Stomach (tissue), 9 donors: ENCODE data around the gene AP4M1. TPM values are rescaled to one million over a fixed set of nuclear protein-coding genes. Genes with fewer than 3 reads are reported as not detected.

Experiments used
- DNase-seq, 2 donors: peaks; one replicate each; pipeline versions ENCODE4 v3.0.0 to v3.0.0-alpha.2; 2013 to 2019
- H3K27ac ChIP-seq, 5 donors: fragments of 200-600 bp in 4 of 5; sonication (generic) in 4 of 5; one replicate each; pipeline ENCODE4 v1.5.1; 2013 to 2019; ENCODE audit warnings: mild to moderate bottlenecking in 1 of 5, moderate library complexity in 1 of 5
- H3K27me3 ChIP-seq, 3 donors: fragments of 200-600 bp; sonication (generic); one replicate each; pipeline ENCODE4 v1.5.1; 2017 to 2019; ENCODE audit warnings: mixed run types in 1 of 3
- H3K36me3 ChIP-seq, 4 donors: fragments of 200-600 bp; sonication (generic); 1 replicate in 3 of 4; 2 replicates in 1 of 4; pipeline ENCODE4 v1.5.1; 2016 to 2019
- H3K4me1 ChIP-seq, 4 donors: fragments of 200-600 bp; sonication (generic); one replicate each; pipeline ENCODE4 v1.5.1; 2016 to 2019
- H3K4me3 ChIP-seq, 4 donors: fragments of 200-600 bp; sonication (generic) in 3 of 4; one replicate each; pipeline ENCODE4 v1.5.1; 2016 to 2019; ENCODE audit warnings: mild to moderate bottlenecking in 1 of 4
- H3K9me3 ChIP-seq, 4 donors: fragments of 200-600 bp; sonication (generic); one replicate each; pipeline ENCODE4 v1.5.1; 2016 to 2019
- EP300 ChIP-seq: sonication (generic); formaldehyde crosslinking; IDR thresholded peaks from one replicate; pipeline ENCODE4 v1.6.1; 2017; ENCODE audit warnings: antibody characterized with exemption
- POLR2A ChIP-seq, 4 donors: fragments of 450-650 bp; IDR thresholded peaks; one replicate each; pipeline ENCODE4 v1.6.1; 2016; ENCODE audit warnings: antibody characterized with exemption in 4 of 4, control low read depth in 2 of 4, mild to moderate bottlenecking in 1 of 4, moderate library complexity in 1 of 4
- POLR2AphosphoS5 ChIP-seq, 3 donors: sonication (generic); formaldehyde crosslinking; IDR thresholded peaks; one replicate each; pipeline ENCODE4 v1.6.1; 2016; ENCODE audit warnings: antibody characterized with exemption in 3 of 3
- WGBS, 5 donors: extraction: QIAGEN DNeasy Blood & Tissue Kit in 3 of 5; methylation state at CpG; one replicate each; pipeline versions ENCODE4 v1.1.5 to v1.1.7; 2013 to 2018; 5-methylcytosine and 5-hydroxymethylcytosine counted together
- intact Hi-C: fragments of 100-400 bp; cut with DNase I; formaldehyde crosslinking; loops from one replicate; pipeline ENCODE4 v1.15.1; 2023; ENCODE audit warnings: low total_unique reads
- polyA plus RNA-seq, 3 donors: library from polyadenylated mRNA; stranded (reverse); fragments of 200-250 nt; gene quantifications; one replicate each; pipeline ENCODE4 v1.2.3, GENCODE V29; 2013
- total RNA-seq, 5 donors: library from RNA; depleted of rRNA; stranded (reverse); fragments of >200 nt; gene quantifications; one replicate each; pipeline versions ENCODE4 v1.1.0 to v1.2.3, GENCODE V29; 2014 to 2016
- TF ChIP-seq, protein P1 (sequence below), 7 experiments: fragments of 450-650 bp in 4 of 7; fragments of 200-600 bp in 3 of 7; sonication (generic) in 3 of 7; IDR thresholded peaks; one replicate each; pipeline ENCODE4 v1.5.1; 2016 to 2019; ENCODE audit warnings: antibody characterized with exemption in 7 of 7, control low read depth in 2 of 7, mild to moderate bottlenecking in 1 of 7
- donor health status: healthy with polysubstance abuse.
- donor health status: Bipolar disorder and iron deficiency.
- donor health status: healthy.

AP4M1 gene
- total and polyA plus RNA-seq, 8 donors: 8.4 to 103 (median 20.5) TPM

DNA sequence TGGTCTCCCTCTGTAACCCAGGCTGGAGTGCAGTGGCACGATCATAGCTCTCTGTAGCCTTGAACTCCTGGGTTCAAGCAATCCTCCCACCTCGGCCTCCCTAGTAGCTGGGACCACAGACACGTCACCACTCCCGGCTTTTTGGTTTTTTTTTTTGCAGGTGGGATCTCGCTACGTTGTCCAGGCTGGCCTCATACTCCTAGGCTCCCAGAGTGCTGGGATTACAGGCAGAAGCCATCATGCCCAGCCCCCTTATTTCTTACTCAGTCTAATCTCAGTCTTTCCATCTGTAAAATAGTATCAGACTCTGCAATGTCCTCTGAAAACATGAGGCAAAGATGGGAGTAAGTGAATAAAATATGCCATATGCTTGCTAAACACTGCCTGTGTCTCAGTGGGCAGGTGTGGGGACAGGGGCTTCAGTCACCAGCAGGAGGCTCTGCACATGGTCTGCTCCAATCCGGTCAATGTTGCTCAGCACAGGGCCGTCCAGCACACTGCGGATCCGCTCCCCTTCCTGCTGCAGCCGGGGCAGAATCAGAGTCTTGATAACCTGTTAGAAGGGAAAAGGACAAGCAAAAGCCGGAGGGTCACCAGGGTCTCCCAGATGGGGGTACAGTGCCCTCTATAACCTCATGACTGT, 8.2 kb downstream of the AP4M1 start:
- Histone ChIP-seq H3K4me1 (no peaks in the 10 kb centered on the region), H3K9me3 (no peaks in the 10 kb centered on the region), H3K27ac (no peak overlapping the region), H3K4me3 (no peak overlapping the region), H3K27me3 (no peaks in the 10 kb centered on the region), H3K36me3 (peaks cover 66 to 100% (median 99%) of the 10 kb centered on the region in 4 donors)
- DNase-seq: no peak
- 81 to 90% (median 85%) methylated on average over 12 of the region's 12 CpGs for WGBS, 5 donors
- TF ChIP-seq, protein P1, sequence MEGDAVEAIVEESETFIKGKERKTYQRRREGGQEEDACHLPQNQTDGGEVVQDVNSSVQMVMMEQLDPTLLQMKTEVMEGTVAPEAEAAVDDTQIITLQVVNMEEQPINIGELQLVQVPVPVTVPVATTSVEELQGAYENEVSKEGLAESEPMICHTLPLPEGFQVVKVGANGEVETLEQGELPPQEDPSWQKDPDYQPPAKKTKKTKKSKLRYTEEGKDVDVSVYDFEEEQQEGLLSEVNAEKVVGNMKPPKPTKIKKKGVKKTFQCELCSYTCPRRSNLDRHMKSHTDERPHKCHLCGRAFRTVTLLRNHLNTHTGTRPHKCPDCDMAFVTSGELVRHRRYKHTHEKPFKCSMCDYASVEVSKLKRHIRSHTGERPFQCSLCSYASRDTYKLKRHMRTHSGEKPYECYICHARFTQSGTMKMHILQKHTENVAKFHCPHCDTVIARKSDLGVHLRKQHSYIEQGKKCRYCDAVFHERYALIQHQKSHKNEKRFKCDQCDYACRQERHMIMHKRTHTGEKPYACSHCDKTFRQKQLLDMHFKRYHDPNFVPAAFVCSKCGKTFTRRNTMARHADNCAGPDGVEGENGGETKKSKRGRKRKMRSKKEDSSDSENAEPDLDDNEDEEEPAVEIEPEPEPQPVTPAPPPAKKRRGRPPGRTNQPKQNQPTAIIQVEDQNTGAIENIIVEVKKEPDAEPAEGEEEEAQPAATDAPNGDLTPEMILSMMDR (IDR thresholded peaks at IDR 0.05): no peak
- no peak for TF ChIP-seq POLR2A (IDR thresholded peaks at IDR 0.05)
- TF ChIP-seq POLR2AphosphoS5 (IDR thresholded peaks at IDR 0.05): no peak
- no peak for TF ChIP-seq EP300
- intact Hi-C loops: no loop called here

DNA sequence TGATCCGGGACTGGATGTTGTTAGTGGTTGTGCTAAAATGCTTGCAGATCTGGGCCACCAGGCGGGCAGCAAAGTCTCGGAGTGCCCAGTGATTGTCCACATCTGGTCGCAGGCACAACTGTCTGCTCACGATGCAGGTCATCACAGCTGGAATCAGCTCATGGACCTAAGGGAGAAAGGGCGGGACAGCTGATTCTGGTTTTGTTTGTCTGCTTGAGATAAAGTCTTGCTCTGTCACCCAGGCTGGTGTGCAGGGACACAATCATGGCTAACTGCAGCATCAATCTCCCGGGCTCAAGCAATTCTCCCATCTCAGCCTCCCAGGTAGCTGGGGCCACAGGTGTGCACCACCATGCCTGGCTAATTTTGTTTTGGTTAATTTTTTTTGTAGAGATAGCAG, 9.7 kb downstream of the AP4M1 start:
- H3K4me1 ChIP-seq: no peaks in the 10 kb centered on the region
- H3K4me3 ChIP-seq: no peak overlapping the region
- intact Hi-C loops: no loop called here
- 83 to 88% (median 86%) methylated on average over 7 of the region's 7 CpGs for whole genome bisulfite sequencing, 5 donors
- no peaks in the 10 kb centered on the region for H3K27me3 ChIP-seq
- no peak for DNase-seq
- H3K36me3 ChIP-seq: peaks cover 59 to 93% (median 85%) of the 10 kb centered on the region in 4 donors
- no peak overlapping the region for H3K27ac ChIP-seq
- H3K9me3 ChIP-seq: no peaks in the 10 kb centered on the region
- no peak for TF ChIP-seq POLR2AphosphoS5 (IDR thresholded peaks at IDR 0.05)
- no peak for TF ChIP-seq POLR2A (IDR thresholded peaks at IDR 0.05)
- TF ChIP-seq, protein P1 (IDR thresholded peaks at IDR 0.05): no peak
- no peak for TF ChIP-seq EP300

DNA sequence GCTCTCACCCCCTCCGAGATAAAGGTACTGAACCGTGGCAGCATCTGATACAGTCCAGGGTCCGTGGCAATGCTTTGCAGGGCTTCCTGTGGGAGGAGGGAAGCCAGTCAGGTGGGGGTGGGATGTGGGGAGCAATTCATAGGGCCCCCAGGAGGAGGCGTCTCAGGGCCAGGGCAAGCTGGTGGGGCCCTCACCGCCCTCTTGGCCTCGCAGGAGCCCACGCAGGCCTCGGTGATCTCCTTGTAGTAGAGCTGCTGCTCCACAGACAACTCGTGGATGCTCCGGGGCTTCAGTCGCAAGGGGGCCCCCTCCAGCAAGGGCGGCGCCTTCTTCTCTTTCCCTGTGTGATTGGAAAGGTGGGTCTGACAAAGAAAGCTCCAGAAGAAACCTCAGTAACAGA, 10.5 kb downstream of the AP4M1 start:
- intact Hi-C loops: no loop called here
- Histone ChIP-seq H3K27me3 (no peaks in the 10 kb centered on the region), H3K27ac (no peak overlapping the region), H3K4me3 (no peak overlapping the region), H3K9me3 (no peaks in the 10 kb centered on the region), H3K36me3 (peaks cover 52 to 85% (median 78%) of the 10 kb centered on the region in 4 donors), H3K4me1 (no peaks in the 10 kb centered on the region)
- DNase-seq: no peak
- WGBS, 5 donors: 84 to 93% (median 87%) methylated on average over 9 to 13 of the region's 13 CpGs
- TF ChIP-seq, protein P1 (IDR thresholded peaks at IDR 0.05): no peak
- no peak for TF ChIP-seq POLR2A (IDR thresholded peaks at IDR 0.05)
- TF ChIP-seq EP300: no peak
- no peak for TF ChIP-seq POLR2AphosphoS5 (IDR thresholded peaks at IDR 0.05)

DNA sequence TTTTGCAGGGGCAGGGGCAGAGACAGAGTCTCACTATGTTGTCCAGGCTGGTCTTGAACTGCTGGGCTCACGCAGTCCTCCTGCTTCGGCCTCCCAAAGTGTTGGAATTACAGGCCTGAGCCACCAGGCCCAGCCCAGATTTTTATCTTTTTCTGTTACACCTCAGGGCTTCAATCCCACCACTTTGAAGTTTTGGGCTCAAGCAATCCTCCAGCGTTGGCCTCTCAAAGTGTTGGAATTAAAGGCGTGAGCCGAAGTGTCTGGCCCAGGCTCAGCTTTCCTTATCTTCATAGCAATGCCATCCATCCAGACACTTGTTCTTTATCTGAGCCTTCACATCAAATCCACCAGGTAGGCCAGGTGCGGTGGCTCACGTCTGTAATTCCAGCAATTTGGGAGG, 13.6 kb downstream of the AP4M1 start:
- no peaks in the 10 kb centered on the region for H3K27me3 ChIP-seq
- H3K36me3 ChIP-seq: peaks cover 30 to 54% (median 47%) of the 10 kb centered on the region in 4 donors
- no peak overlapping the region for H3K27ac ChIP-seq
- H3K4me1 ChIP-seq: peaks cover 10 to 20% (median 15%) of the 10 kb centered on the region in 4 donors
- TF ChIP-seq, protein P1 (IDR thresholded peaks at IDR 0.05): no peak
- no peak for TF ChIP-seq EP300
- TF ChIP-seq POLR2A (IDR thresholded peaks at IDR 0.05): no peak
- no peak for TF ChIP-seq POLR2AphosphoS5 (IDR thresholded peaks at IDR 0.05)
- intact Hi-C loops: no loop called here
- H3K4me3 ChIP-seq: no peak overlapping the region
- 82 to 93% (median 90%) methylated on average over 7 of the region's 7 CpGs for WGBS, 5 donors
- DNase-seq: no peak
- no peaks in the 10 kb centered on the region for H3K9me3 ChIP-seq
